ENCODE data around the gene NADK. TPM values are rescaled to one million over a fixed set of nuclear protein-coding genes. Genes with fewer than 3 reads are reported as not detected.

Gene NADK
- total and polyA plus RNA-seq, 2 donors (not counting 1 experiment from before 2014, with no cell fraction given) = 149 to 184 TPM

DNA sequence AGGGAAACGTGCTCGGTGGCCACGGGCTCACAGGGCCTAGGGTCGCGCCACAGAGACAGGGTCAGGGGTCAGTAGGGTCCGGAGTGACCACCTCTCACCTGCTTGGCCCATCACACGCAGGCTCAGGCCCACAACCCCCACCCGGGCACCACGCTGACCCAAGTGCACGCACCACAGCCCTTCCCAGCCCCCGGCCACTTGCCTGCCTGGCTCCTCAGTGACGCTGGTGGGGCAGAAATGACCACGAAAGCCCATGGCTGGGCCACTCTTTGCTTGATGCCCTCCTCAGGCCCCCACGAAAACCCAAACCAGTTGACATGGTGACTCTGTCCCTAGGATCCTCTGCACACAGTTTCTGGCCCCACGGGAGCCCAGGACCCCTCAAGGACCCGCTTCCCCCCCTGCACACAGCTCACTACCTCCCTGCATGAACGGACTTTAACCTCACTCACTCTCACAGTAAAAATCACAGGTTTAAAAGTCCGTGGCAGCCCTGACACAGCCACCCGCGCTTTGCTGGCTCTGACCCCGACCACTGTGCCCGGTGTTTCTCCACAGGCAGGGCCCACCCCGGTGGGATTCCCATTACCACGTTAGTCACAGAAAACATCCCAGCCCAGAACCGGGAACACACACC, 20.7 kb downstream of the NADK start:
- ATAC-seq (ENCODE audit: low read depth) = no peak
- H3K27ac ChIP-seq (ENCODE audit: low read length in 2 of 2) = no peak overlapping the region
- H3K4me3 Mint-ChIP-seq = no peak overlapping the region

DNA sequence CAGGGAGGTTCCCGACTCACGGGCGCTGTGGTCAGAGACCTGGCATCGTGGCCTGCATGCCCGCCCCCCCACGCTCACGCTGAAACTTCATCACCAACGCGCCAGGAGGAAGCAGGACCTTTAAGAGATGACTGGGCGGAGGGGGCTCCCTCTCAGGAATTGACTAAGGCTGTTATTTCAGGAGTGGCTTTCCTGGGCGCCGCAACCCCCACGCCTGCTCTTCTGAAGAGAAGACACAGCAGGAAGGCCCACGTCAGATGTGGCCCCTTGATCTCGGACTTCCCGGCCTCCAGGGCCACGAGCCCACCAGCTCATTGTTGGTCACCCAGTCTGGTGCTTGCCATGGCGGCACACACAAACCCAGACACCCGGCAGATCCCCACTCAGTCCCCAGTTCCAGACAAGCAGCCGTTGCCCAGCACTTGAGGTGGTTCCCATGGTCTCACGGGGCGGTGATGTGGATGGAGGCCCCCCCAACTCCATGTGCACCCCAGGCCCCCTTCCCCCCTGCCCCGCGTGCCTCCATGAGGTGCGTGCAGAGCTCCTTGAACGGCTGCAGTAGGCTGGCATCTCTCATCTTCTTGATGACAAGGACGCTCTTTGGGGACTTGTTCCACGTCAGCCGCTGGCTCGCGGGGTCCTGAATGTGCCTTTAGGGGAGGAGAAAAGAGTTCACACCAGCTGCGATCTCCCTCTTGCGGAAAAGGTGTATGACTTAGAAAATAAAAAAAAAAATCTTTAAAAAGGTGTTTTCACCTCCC, 21.4 kb downstream of the NADK start:
- intact Hi-C loops (cut with micrococcal nuclease) = no loop called here
- Mint-ChIP-seq H3K27ac (no peak overlapping the region), H3K4me1 (no peaks in the 10 kb centered on the region), H3K9me3 (ENCODE audit: insufficient read depth) (no peaks in the 10 kb centered on the region), H3K4me3 (no peak overlapping the region), H3K27me3 (no peaks in the 10 kb centered on the region)
- H4K20me1 ChIP-seq (ENCODE audit: control insufficient read depth, insufficient read depth, low read length, poor library complexity, severe bottlenecking) = peaks cover 66% of the 10 kb centered on the region
- peaks cover 74% of the 10 kb centered on the region for H3K79me2 ChIP-seq (ENCODE audit: control insufficient read depth, insufficient read depth, low read length)
- no peaks in the 10 kb centered on the region for H3K4me1 ChIP-seq (ENCODE audit: control insufficient read depth in 2 of 2, insufficient read depth in 2 of 2, low read length in 2 of 2)
- CTCF ChIA-PET = no interaction called here
- H2AFZ ChIP-seq (ENCODE audit: insufficient read depth, low read depth, low read length, poor library complexity, severe bottlenecking) = no peak overlapping the region
- no peak for DNase-seq
- H3K4me3 ChIP-seq (ENCODE audit: control extremely low read depth in 1 of 5, extremely low read depth in 1 of 5, insufficient read depth in 1 of 5, low read depth in 2 of 5, low read length in 4 of 5) = no peak overlapping the region
- no peak overlapping the region for H3K9ac ChIP-seq (ENCODE audit: low read length)
- H3K4me2 ChIP-seq (replicated peaks; ENCODE audit: low read depth, low read length, poor library complexity, severe bottlenecking) = no peak overlapping the region
- whole genome bisulfite sequencing (ENCODE audit: insufficient coverage) = 85% methylated on average over 20 of the region's 33 CpGs
- no peak for ATAC-seq (ENCODE audit: low read depth)
- H3K36me3 ChIP-seq (replicated peaks in 1 of 2; ENCODE audit: control extremely low read depth in 1 of 2, control insufficient read depth in 1 of 2, extremely low read depth in 1 of 2, insufficient read depth in 2 of 2, low read length in 1 of 2) = peaks cover 0 to 89% of the 10 kb centered on the region in 2 experiments
- H3K27me3 ChIP-seq (replicated peaks in 1 of 4; ENCODE audit: control extremely low read depth in 1 of 4, control insufficient read depth in 3 of 4, insufficient read depth in 4 of 4, low read length in 3 of 4) = no peaks in the 10 kb centered on the region
- no peak for TF ChIP-seq EZH2 (IDR thresholded peaks at IDR 0.05; ENCODE audit: borderline replicate concordance, insufficient read depth, low read depth, low read length, poor library complexity, severe bottlenecking)
- no peak overlapping the region for H3K27ac ChIP-seq (ENCODE audit: low read length in 2 of 2)
- H3K9me3 ChIP-seq (ENCODE audit: control extremely low read depth in 1 of 3, control insufficient read depth in 2 of 3, insufficient read depth in 1 of 3, low read length in 2 of 3) = no peaks in the 10 kb centered on the region
- POLR2A ChIA-PET = no interaction called here

More for the DNA sequence above, 20.7 kb downstream of the NADK start:
- H3K27me3 ChIP-seq (replicated peaks in 1 of 4; ENCODE audit: control extremely low read depth in 1 of 4, control insufficient read depth in 3 of 4, insufficient read depth in 4 of 4, low read length in 3 of 4) = no peaks in the 10 kb centered on the region
- no peaks in the 10 kb centered on the region for H3K9me3 Mint-ChIP-seq (ENCODE audit: insufficient read depth)
- no peaks in the 10 kb centered on the region for H3K9me3 ChIP-seq (ENCODE audit: control extremely low read depth in 1 of 3, control insufficient read depth in 2 of 3, insufficient read depth in 1 of 3, low read length in 2 of 3)
- ChIA-PET POLR2A (no interaction called here), CTCF (no interaction called here)
- H3K27ac Mint-ChIP-seq = no peak overlapping the region
- H3K4me1 Mint-ChIP-seq = no peaks in the 10 kb centered on the region
- TF ChIP-seq, protein P1, sequence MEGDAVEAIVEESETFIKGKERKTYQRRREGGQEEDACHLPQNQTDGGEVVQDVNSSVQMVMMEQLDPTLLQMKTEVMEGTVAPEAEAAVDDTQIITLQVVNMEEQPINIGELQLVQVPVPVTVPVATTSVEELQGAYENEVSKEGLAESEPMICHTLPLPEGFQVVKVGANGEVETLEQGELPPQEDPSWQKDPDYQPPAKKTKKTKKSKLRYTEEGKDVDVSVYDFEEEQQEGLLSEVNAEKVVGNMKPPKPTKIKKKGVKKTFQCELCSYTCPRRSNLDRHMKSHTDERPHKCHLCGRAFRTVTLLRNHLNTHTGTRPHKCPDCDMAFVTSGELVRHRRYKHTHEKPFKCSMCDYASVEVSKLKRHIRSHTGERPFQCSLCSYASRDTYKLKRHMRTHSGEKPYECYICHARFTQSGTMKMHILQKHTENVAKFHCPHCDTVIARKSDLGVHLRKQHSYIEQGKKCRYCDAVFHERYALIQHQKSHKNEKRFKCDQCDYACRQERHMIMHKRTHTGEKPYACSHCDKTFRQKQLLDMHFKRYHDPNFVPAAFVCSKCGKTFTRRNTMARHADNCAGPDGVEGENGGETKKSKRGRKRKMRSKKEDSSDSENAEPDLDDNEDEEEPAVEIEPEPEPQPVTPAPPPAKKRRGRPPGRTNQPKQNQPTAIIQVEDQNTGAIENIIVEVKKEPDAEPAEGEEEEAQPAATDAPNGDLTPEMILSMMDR (IDR thresholded peaks at IDR 0.05) = no peak
- no peak for TF ChIP-seq EZH2 (IDR thresholded peaks at IDR 0.05; ENCODE audit: borderline replicate concordance, insufficient read depth, low read depth, low read length, poor library complexity, severe bottlenecking)
- no peaks in the 10 kb centered on the region for H3K27me3 Mint-ChIP-seq
- no peak overlapping the region for H3K4me2 ChIP-seq (replicated peaks; ENCODE audit: low read depth, low read length, poor library complexity, severe bottlenecking)
- 96% methylated on average over 25 of the region's 25 CpGs for WGBS (ENCODE audit: insufficient coverage)
- H3K4me3 ChIP-seq (ENCODE audit: control extremely low read depth in 1 of 5, extremely low read depth in 1 of 5, insufficient read depth in 1 of 5, low read depth in 2 of 5, low read length in 4 of 5) = no peak overlapping the region
- H3K79me2 ChIP-seq (ENCODE audit: control insufficient read depth, insufficient read depth, low read length) = peaks cover 81% of the 10 kb centered on the region
- intact Hi-C loops (cut with micrococcal nuclease) = no loop called here
- H3K9ac ChIP-seq (ENCODE audit: low read length) = no peak overlapping the region
- H4K20me1 ChIP-seq (ENCODE audit: control insufficient read depth, insufficient read depth, low read length, poor library complexity, severe bottlenecking) = peaks cover 73% of the 10 kb centered on the region
- H2AFZ ChIP-seq (ENCODE audit: insufficient read depth, low read depth, low read length, poor library complexity, severe bottlenecking) = no peak overlapping the region
- DNase-seq = no peak
- H3K4me1 ChIP-seq (ENCODE audit: control insufficient read depth in 2 of 2, insufficient read depth in 2 of 2, low read length in 2 of 2) = no peaks in the 10 kb centered on the region
- peaks cover 0 to 91% of the 10 kb centered on the region in 2 experiments for H3K36me3 ChIP-seq (replicated peaks in 1 of 2; ENCODE audit: control extremely low read depth in 1 of 2, control insufficient read depth in 1 of 2, extremely low read depth in 1 of 2, insufficient read depth in 2 of 2, low read length in 1 of 2)
